Epithelial cell of proximal tubule (primary cell): ENCODE measurements around the gene MCTP2. TPM values are rescaled to one million over a fixed set of nuclear protein-coding genes. Genes with fewer than 3 reads are reported as not detected.

ENCODE experiments used
- DNase-seq: peaks from one replicate; pipeline ENCODE4 v3.0.0-alpha.2; 2011; ENCODE audit warnings: low read depth
- H3K4me3 ChIP-seq: 2 replicates; pipeline ENCODE4 v1.5.1; 2011; ENCODE audit warnings: low read depth, mild to moderate bottlenecking, low read length
- CTCF ChIP-seq: conservative IDR thresholded peaks from 2 replicates; pipeline ENCODE4 v1.5.1; 2012; ENCODE audit warnings: low read depth, mild to moderate bottlenecking, low read length
- total RNA-seq: library from RNA; depleted of rRNA; stranded (reverse); fragments of >200 nt; gene quantifications from 2 replicates; pipeline ENCODE4 v1.2.3, GENCODE V29; 2015

Gene MCTP2, protein sequence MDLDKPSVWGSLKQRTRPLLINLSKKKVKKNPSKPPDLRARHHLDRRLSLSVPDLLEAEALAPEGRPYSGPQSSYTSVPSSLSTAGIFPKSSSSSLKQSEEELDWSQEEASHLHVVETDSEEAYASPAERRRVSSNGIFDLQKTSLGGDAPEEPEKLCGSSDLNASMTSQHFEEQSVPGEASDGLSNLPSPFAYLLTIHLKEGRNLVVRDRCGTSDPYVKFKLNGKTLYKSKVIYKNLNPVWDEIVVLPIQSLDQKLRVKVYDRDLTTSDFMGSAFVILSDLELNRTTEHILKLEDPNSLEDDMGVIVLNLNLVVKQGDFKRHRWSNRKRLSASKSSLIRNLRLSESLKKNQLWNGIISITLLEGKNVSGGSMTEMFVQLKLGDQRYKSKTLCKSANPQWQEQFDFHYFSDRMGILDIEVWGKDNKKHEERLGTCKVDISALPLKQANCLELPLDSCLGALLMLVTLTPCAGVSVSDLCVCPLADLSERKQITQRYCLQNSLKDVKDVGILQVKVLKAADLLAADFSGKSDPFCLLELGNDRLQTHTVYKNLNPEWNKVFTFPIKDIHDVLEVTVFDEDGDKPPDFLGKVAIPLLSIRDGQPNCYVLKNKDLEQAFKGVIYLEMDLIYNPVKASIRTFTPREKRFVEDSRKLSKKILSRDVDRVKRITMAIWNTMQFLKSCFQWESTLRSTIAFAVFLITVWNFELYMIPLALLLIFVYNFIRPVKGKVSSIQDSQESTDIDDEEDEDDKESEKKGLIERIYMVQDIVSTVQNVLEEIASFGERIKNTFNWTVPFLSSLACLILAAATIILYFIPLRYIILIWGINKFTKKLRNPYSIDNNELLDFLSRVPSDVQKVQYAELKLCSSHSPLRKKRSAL
- total RNA-seq = 5.0 and 7.5 TPM in 2 replicates

DNA sequence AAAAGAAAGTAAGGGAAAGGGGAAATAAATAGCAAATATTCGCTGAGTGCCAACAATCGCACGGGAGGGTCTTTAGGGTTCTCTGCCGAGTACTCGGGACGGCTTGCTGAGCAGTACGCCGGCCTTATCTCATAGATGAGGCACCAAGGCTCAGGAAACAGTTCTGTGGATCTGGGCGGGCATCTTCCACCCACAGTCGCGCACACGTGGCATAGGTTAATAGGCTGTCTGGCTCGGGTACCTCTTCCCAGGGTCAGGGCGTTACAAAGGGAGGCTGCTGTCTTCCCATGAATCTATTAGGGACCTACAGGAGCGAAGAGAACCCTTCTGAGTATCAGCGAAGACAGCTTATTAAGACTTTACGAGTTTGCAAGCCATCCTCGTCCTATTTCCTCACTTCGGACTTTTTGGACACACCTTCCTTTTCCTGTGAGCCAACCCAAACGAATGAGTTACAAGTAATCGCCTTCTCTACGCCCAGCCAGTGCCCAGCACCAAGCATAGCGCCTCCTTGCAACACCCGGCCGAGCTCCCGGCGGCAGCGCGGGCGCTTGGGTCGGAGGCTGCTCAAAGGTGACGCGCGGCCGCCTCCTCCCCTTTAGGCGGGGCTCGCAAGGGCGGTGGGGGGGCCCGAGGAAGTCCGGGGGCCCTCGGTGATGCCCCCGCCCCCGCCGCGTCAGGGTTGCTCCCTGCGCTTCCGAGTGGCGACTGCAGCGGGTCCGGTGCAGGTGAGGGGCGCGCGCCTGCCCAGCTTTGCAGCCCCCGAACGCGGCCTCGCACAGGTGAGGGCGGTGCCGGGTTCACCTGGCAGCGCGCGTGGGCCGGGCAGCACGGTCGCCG, at the start of gene MCTP2:
Gene MCTP2 (plus strand): TSS at position 679 of the 840 bp plus-strand sequence. CDS start 66,705 bp downstream, outside the sequence.
- H3K4me3 ChIP-seq = peak within 1 kb of the TSS; percentile 76
- peak; percentile 28 for TF ChIP-seq CTCF
- DNase-seq = peak; percentile 76

DNA sequence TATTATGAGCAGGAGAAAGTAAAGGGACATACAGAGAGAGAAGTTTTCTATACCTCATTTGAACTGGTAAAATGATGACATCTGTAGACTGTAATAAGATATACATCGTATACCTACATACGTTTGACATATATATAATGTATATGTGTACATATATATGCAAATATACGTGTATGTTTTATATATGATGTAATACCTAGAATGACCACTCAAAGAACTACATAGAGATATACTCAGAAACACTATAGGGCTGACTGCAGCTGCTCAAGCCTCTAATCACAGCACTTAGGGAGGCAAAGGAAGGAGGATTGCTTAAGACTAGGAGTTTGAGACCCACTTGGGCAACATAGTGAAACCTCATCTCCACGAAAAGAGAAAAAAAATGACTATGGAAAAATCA, 48.5 kb upstream of the MCTP2 start:
- no peak for DNase-seq
- H3K4me3 ChIP-seq = no peak overlapping the region
- TF ChIP-seq CTCF = no peak

DNA sequence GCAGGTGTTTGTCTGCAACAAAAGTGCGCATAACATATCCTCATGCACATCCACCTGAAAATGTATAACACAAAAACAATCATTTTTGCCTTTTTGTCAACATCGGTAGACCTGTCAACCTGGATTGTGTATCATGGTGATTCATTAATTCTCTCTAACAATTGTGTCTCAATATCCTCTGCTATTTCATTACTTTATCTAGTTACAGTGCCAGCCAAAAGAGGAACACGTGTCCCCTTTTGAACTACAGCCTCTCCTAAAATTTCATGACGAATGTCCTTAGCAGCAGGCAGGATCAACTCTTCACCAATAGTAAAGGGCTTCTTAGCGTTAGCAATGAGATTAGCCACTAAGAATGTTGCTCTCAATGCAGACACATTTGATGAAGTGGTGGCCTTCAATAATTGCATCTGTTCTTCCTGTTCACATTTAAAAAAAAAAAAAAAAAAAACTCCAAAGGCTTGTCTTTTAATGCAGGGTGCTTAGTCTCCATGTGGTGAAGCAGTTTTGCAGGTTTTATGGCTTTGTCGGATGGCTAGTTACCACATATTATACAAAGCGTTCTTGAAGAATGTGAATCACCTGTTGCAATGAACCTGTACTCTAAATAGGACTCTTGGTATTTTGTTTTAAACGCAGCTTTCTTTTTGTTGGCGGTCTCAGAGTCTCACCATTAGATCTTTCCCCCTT, 45.7 kb upstream of the MCTP2 start:
- no peak overlapping the region for H3K4me3 ChIP-seq

GRCh38 chr15:94186770-94187331, 44.5 kb upstream of the MCTP2 start:
- no peak overlapping the region for H3K4me3 ChIP-seq
- no peak for DNase-seq
- no peak for TF ChIP-seq CTCF

More for the DNA sequence above, 45.7 kb upstream of the MCTP2 start:
- DNase-seq = no peak
- no peak for TF ChIP-seq CTCF

- TF ChIP-seq CTCF = no peak
- DNase-seq = no peak
- no peak overlapping the region for H3K4me3 ChIP-seq
These were observed 37.5 kb upstream of the MCTP2 start for GRCh38 chr15:94193906-94194305.

DNA sequence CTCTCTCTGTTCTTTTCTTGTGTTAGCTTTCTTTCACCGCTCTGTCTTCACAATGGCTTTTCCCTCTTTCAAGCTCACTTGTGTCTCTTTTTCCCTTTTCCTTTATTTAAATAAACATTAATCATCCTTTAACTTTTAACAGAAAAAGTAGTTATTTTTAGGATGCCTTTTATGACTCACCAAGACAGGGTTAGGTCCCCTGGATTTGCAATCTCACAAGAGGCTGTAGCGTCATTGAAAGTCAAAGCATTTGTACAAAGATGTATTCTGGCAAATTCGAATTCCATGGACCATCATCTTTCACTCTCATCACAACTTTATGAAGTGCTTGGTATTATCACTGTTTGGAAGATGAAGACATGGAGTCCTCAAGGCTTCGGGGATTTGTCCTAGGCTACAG, 34.8 kb upstream of the MCTP2 start:
- no peak for TF ChIP-seq CTCF
- no peak overlapping the region for H3K4me3 ChIP-seq
- DNase-seq = peak; percentile 2
